SIG-M5 (cell line): ENCODE results near the gene VN1R2.
"Not testable (repeated sequence)": the region's sequence is repeated elsewhere in the genome, so short reads cannot be mapped to it uniquely, and the experiment has no call there.

ENCODE experiments used
- DNase-seq: peaks from one replicate; lab custom pipeline; 2025; lab: John Stamatoyannopoulos, UW

Gene VN1R2

DNA sequence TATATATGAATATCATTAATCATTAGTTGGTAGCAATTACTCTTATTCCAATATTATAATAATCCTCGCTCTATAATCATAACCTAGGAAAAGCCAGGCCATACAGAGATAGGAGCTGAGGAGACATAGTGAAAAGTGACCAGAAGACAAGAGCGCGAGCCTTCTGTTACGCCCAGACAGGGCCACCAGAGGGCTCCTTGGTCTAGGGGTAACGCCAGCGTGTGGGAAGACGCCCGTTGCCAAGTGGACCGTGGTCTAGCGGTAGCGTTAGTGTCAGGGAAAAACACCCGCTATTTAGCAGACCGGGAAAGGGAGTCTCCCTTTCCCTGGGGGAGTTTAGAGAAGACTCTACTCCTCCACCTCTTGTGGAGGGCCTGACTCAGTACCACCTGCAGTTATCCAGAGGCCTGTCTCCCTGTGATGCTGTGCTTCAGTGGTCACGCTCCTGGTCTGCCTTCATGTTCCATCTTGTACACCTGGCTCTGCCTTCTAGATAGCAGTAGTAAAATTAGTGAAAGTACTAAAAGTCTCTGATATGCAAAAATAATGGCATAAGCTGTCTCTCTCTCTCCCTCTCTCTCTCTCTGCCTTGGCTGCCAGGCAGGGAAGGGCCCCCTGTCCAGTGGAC lies at the start of gene VN1R2:
TSS of gene VN1R2 (plus strand) at position 578 of the 628 bp plus-strand sequence. CDS start 84 bp downstream, outside the sequence.
- DNase-seq, result not testable (repeated sequence)

GRCh38 chr19:53211554-53211953 lies 46.5 kb upstream of the VN1R2 start:
- not testable (repeated sequence) for DNase-seq

- no peak for DNase-seq
These were observed 45.3 kb upstream of the VN1R2 start for GRCh38 chr19:53212703-53213320.

DNA sequence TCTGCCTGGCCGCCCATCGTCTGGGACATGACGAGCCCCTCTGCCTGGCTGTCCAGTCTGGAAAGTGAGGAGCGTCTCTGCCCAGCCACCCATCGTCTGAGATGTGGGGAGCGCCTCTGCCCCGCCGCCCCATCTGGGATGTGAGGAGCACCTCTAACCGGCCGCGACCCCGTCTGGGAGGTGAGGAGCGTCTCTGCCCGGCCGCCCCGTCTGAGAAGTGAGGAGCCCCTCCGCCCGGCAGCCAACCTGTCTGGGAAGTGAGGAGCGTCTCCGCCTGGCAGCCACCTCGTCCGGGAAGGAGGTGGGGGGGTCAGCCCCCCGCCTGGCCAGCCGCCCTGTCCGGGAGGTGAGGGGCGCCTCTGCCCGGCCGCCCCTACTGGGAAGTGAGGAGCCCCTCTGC lies 35.4 kb upstream of the VN1R2 start:
- not testable (repeated sequence) for DNase-seq

GRCh38 chr19:53224606-53225005 lies 33.5 kb upstream of the VN1R2 start:
- no peak for DNase-seq

DNA sequence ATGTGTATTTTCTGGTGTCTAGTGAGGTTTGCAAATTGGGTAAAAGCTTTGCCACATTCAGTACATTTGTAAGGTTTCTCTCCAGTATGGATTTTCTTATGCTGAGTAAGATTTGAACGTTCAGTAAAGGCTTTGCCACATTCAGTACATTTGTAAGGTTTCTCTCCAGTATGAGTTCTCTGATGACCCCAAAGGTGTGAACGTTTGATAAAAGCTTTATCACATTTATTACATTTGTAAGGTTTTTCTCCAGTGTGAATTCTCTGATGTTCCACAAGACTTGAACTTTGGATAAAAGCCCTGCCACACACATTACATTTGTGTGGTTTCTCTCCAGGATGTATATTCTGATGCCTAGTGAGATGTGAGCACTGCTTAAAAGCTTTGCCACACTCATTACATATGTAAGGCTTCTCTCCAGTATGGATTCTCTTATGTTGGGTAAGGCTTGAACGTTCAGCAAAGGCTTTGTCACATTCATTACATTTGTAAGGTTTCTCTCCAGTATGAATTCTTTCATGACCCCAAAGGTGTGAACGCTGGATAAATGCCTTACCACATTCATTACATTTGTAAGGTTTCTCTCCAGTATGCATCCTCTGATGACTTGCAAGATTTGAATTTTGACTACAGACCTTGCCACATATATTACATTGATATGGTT lies 20.8 kb upstream of the VN1R2 start:
- DNase-seq, result no peak

- no peak for DNase-seq
These were observed 11.6 kb upstream of the VN1R2 start for GRCh38 chr19:53246498-53246897.

DNA sequence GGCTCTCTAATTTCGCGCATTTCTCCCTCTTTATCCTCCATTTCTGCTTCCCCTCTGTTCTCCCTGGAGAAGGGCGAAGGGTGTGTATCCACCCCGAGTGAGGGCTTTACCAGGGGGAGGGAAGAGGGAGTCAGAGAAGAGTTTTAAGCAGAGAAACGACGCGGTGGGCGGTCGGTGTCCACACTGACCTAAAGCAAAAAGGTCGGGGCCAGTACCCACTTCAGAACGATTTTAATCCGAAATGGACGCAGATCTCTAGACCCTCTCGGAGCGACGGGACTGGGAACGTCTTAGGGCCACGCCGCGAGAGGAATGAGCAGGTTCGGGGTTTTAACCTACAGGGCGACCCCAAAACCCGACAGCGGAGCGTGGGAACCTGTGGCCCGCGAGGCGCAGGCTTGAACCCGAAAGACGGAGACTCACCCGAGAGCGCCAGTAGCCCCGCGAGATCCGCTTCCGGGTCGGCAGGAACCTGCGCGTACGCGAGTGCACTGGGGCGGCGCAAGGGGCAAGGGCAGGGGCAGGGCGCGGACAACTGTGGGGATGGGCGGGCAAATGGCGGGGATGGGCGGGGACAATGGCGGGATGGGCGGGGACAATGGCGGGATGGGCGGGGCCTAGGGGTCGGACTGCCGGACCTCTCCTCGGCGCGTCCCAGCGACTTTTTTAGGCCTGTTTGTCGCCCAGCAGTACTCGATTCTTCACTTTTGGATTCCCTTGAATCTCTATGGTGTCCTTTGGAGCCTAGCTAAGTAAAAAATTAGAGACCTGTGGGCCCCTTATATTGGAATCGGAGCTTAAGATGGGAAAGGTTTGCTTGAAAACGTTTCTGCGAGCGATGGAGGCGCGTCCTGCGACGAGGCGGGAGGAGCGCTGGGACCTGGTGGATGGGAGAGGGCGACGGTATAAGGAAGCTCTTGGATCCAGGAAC lies 3.4 kb upstream of the VN1R2 start, which contains the start of gene ZNF677:
TSS of gene ZNF677 (minus strand) at position 463 of the 931 bp plus-strand sequence. CDS start 3,323 bp downstream, outside the sequence.
- no peak for DNase-seq

DNA sequence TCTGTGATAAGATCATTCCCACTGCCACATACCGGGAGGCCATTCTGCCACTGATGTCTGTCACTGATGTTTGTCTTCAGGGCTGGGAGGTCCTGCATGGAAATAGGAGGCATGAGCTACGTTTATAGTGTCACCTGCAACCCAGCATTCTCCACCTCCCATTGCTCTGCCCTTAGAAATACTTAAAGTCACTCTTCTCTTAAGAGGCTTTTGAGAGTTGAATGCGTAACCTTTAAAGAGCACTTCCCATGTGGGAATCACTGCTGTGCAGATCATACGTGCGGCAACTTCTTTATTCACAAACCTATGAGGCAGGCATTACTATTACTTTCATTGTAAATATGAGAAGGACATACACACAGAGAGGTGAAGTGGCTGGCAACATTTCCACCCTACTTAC lies 9.5 kb downstream of the VN1R2 start, which contains the start of gene VN1R4:
TSS of gene VN1R4 (minus strand) at position 101 of the 400 bp plus-strand sequence. CDS start at position 43, 58 bp downstream.
- not testable (repeated sequence) for DNase-seq

GRCh38 chr19:53269861-53270260 lies 11.8 kb downstream of the VN1R2 start:
- DNase-seq, result not testable (repeated sequence)

DNA sequence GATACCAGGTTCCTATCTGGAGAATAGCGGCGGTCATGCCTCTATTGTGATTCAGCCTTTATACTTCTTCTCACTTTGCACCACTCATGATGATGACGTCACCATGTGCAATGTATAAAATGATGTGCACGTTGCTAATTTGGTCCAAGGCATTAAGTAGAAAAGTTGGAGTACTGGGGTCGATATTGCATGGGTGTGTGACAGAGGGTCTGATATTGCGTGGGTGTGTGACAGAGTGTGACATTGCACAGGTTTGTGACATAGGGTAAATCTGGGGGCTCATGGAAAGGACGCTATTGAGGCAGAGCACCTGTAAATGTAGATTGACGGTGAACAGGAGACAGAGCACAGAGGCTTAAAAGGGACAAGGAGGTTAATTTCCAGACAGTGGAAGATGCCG lies 14.0 kb downstream of the VN1R2 start:
- DNase-seq, result no peak

DNA sequence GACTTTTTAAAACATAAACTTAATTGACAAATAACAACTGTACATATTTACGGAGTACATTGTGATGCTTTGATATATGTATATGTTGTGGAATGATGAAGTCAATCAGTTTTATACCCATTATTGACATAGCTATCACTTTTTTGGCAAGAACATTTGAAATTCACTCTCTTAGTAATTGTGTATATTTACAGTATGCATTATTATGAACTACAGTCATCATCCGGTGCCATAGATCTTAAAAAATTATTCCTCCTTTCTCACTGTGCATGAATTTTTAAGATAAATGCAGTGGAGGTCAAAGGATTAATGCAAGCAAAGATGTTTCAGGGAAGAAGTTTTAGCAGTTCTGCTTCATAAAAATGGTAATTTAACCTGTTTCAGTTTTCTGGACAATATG lies 17.4 kb downstream of the VN1R2 start:
- no peak for DNase-seq

DNA sequence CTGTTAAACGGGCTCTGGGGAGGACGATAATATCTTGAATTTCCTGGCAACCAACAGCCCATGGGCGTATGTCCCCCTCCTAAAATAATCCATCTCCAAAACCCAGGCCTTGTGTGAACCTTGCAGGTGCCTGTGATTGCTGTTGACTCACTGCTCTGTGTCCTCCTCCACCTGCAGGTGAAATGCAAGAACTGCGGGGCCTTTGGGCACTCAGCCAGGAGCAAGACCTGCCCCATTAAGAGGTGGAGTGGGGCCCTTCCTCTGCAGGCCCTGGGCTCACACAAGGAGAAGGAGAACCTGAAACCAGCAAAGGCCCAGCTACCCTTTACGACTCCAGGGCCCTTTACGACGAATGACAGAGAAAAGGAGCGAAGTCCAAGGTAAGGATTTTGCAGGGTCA lies 23.9 kb downstream of the VN1R2 start:
- not testable (repeated sequence) for DNase-seq

- no peak for DNase-seq
These were observed 27.0 kb downstream of the VN1R2 start for GRCh38 chr19:53285087-53285486.

DNA sequence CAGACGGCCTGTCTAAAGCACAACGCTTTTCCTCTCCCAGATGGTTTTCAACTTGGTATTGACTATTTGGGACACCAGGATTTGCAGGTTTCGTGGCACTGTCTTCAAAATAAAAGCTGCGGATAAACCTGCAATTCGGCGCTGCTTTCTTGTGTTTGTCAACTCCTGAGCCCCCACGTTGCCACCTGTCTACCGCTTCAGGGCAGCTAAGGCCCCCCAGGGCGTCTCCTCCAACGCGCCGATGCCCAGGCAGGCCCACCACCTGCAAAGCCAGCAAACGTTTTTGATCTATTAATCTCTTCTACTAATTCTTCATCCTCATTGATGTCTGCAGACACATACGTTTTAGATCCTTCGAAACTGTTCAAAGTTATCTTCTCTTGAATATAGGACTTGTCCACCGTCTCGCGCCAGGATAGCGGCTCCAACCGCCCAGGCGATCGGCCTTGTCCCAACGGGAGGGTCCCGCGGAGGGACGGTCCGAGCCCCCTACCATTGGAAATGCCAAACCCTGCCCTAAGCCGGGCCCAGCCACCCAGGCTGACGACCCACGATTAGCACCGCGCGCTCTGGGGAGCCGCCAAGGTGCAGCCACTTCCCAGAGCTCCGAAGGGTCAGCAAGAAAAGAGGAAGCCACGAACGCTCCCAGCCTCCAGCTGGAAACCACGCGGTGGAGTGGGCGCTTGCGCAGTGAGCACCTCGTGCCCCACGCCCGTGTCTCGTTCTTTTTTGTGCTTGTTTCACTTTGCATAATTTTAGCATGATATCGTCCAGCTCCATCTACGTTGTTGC lies 32.9 kb downstream of the VN1R2 start:
- no peak for DNase-seq

GRCh38 chr19:53294786-53295441 lies 36.8 kb downstream of the VN1R2 start:
- no peak for DNase-seq

DNA sequence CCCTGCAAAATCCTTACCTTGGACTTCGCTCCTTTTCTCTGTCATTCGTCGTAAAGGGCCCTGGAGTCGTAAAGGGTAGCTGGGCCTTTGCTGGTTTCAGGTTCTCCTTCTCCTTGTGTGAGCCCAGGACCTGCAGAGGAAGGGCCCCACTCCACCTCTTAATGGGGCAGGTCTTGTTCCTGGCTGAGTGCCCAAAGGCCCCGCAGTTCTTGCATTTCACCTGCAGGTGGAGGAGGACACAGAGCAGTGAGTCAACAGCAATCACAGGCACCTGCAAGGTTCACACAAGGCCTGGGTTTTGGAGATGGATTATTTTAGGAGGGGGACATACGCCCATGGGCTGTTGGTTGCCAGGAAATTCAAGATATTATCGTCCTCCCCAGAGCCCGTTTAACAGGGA lies 43.2 kb downstream of the VN1R2 start:
- not testable (repeated sequence) for DNase-seq

DNA sequence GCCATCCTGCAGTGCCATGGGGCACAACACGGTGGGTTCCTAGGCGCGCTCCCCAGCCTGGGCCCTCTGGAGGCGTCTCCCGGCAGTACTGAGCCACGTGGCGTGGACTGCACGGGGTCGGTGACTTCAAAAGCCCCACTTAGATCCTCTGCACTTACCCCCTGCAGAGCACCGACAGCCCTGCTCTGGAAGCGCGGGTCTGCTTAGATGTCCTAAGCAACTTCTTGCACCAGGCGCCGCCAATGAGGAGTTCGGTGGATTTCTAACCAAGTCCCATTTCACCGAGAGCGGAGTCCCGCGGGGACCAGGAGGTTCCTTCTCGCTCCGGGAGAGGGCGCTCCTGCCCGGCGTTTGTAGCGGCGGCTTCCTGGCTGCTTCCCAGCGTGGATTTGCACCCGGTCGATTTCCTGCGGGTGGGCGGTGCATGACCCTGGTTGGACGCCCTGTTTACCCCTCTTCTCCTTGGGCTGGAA lies 50.3 kb downstream of the VN1R2 start:
- no peak for DNase-seq
